Uterus (tissue), 4 donors: ENCODE measurements around the gene POLRMT. TPM values are rescaled to one million over a fixed set of nuclear protein-coding genes. Genes with fewer than 3 reads are reported as not detected.

Experiments used
- DNase-seq, 2 donors: peaks; one replicate each; pipeline ENCODE4 v3.0.0-alpha.2; 2019 to 2020
- H3K27ac ChIP-seq, 2 donors: fragments of 200-600 bp; sonication (generic); 1 replicate in 1 of 2; 2 replicates in 1 of 2; pipeline ENCODE4 v1.5.1; 2016 to 2018
- H3K27me3 ChIP-seq, 2 donors: fragments of 200-600 bp; sonication (generic); one replicate each; pipeline ENCODE4 v1.5.1; 2018 to 2019; ENCODE audit warnings: control low read depth in 1 of 2
- H3K36me3 ChIP-seq, 2 donors: fragments of 200-600 bp; sonication (generic); one replicate each; pipeline ENCODE4 v1.5.1; 2019; ENCODE audit warnings: control low read depth in 1 of 2
- H3K4me1 ChIP-seq, 2 donors: fragments of 200-600 bp; sonication (generic); one replicate each; pipeline ENCODE4 v1.5.1; 2018 to 2019; ENCODE audit warnings: control low read depth in 1 of 2
- H3K4me3 ChIP-seq, 2 donors: fragments of 200-600 bp; sonication (generic); 1 replicate in 1 of 2; 2 replicates in 1 of 2; pipeline ENCODE4 v1.5.1; 2018 to 2019; ENCODE audit warnings: mild to moderate bottlenecking in 1 of 2
- H3K9me3 ChIP-seq, 2 donors: fragments of 200-600 bp; sonication (generic); one replicate each; pipeline ENCODE4 v1.5.1; 2019; ENCODE audit warnings: control low read depth in 1 of 2
- CTCF ChIP-seq, 4 experiments: fragments of 200-600 bp in 2 of 4; fragments of 450-650 bp in 2 of 4; sonication (generic) in 2 of 4; IDR thresholded peaks; one replicate each; pipeline ENCODE4 v1.5.1; 2016 to 2019; ENCODE audit warnings: antibody characterized with exemption in 4 of 4, mild to moderate bottlenecking in 2 of 4, moderate library complexity in 1 of 4
- POLR2A ChIP-seq, 2 donors: fragments of 450-650 bp; IDR thresholded peaks; one replicate each; pipeline ENCODE4 v1.6.1; 2016; ENCODE audit warnings: antibody characterized with exemption in 2 of 2, mild to moderate bottlenecking in 1 of 2, moderate library complexity in 1 of 2
- intact Hi-C: fragments of 100-400 bp; cut with DNase I; formaldehyde crosslinking; loops from one replicate; pipeline ENCODE4 v1.15.1; 2023; ENCODE audit warnings: low total_unique reads
- total RNA-seq, 4 donors: library from RNA; depleted of rRNA in 3 of 4; stranded (reverse); fragments of >200 nt in 3 of 4; gene quantifications; one replicate each; pipeline versions ENCODE4 v1.1.0 to v1.2.4, GENCODE V29; 2014 to 2023
- donor health status: DM: yes; HTN: yes; CAD: no.

The POLRMT gene
- total RNA-seq, 4 donors from 2014 or later = 10.5 to 42.0 (median 24.1) TPM

DNA sequence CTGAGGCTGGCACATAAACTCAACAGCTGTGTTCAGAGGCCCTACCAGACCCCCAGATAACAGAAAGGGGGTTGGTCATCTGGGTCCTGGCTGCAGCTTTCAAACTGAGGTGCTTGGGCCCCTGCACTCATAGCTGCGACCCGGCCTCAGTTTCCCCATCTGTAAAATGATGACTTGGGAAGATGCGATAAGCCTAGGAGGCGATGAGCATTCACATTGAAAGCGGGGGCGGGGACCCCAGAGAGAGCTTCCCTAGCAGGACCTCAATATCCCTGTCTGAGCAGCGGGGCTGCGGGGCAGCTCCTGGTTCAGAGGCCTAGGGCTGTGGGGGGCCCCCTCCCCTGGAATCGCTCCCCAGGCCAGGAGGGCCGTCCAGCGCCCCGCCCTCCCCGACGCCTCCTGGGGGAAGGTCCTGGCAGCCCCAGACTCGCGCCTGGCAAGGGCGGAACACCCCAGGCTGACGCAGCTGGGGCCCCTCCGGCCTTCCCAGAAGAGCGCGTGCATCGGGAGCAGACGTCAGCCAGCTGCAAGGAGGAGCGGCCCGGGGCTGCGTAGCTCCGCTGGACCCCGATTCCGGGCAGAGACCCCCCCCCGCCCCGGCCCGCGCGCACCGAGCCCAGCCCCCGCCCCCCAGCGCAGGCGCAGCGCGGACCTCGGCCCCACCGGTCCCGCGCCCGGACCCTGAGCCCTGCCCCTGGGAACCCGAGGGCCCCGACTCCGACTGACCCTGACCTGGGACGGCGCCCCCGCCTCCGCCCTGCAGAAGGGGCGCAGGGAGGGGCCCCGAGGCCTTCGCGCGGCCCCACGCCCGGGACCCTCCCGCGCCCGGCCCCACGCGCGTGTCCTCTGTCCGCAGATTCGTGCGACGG, 46.3 kb upstream of the POLRMT start:
- Histone ChIP-seq H3K27ac (peak overlapping the region; percentile 90 to 92), H3K4me3 (peak overlapping the region; percentile 30 to 68), H3K27me3 (no peaks in the 10 kb centered on the region), H3K9me3 (no peaks in the 10 kb centered on the region), H3K4me1 (peaks cover 0 to 14% of the 10 kb centered on the region in 2 donors), H3K36me3 (no peaks in the 10 kb centered on the region)
- intact Hi-C loops = no loop called here
- no peak for TF ChIP-seq POLR2A (IDR thresholded peaks at IDR 0.05)
- TF ChIP-seq CTCF (IDR thresholded peaks at IDR 0.05) = no peak
- peak; percentile 55 to 81 for DNase-seq

GRCh38 chr19:678791-679388, 45.6 kb upstream of the POLRMT start:
- H3K9me3 ChIP-seq = no peaks in the 10 kb centered on the region
- H3K4me1 ChIP-seq = peaks cover 0 to 14% of the 10 kb centered on the region in 2 donors
- peak overlapping the region in 1 of 2 donors; percentile 68 for H3K4me3 ChIP-seq
- H3K36me3 ChIP-seq = no peaks in the 10 kb centered on the region
- H3K27me3 ChIP-seq = no peaks in the 10 kb centered on the region
- H3K27ac ChIP-seq = peak overlapping the region; percentile 90 to 92
- peak in 1 of 2 donors; percentile 23 for DNase-seq
- no peak for TF ChIP-seq CTCF (IDR thresholded peaks at IDR 0.05)
- TF ChIP-seq POLR2A (IDR thresholded peaks at IDR 0.05) = no peak
- intact Hi-C loops = no loop called here

- no peak for DNase-seq
- H3K4me1 ChIP-seq = peaks cover 0 to 14% of the 10 kb centered on the region in 2 donors
- TF ChIP-seq POLR2A (IDR thresholded peaks at IDR 0.05) = no peak
- no peak for TF ChIP-seq CTCF (IDR thresholded peaks at IDR 0.05)
- no peaks in the 10 kb centered on the region for H3K9me3 ChIP-seq
- peak overlapping the region; percentile 77 to 90 for H3K27ac ChIP-seq
- H3K36me3 ChIP-seq = no peaks in the 10 kb centered on the region
- no peaks in the 10 kb centered on the region for H3K27me3 ChIP-seq
- H3K4me3 ChIP-seq = peak overlapping the region; percentile 42 to 63
- intact Hi-C loops = no loop called here
These were observed 44.5 kb upstream of the POLRMT start for GRCh38 chr19:677601-678436.

DNA sequence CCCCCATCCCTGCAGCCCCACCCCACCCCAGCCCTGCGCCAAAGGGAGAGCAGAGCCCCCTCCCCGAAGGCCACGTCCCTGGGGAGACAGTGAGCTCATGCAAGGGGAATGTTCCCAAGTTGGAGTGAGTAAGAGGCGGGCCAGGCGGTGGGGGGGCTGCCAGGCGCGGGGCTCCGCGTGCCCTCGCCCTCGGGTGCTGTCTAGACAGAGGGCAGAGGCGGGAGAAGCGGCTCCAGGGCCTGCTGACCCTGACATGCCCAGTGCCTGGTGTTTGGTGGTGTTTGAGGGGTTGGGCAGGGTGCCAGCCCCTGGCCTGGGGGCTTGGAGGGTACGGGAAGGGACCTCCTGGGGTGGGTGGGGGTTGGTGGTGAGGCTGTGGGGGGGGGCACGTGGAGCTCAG, 43.9 kb upstream of the POLRMT start:
- Histone ChIP-seq H3K4me1 (peaks cover 0 to 14% of the 10 kb centered on the region in 2 donors), H3K27ac (peak overlapping the region; percentile 77 to 90), H3K4me3 (peak overlapping the region; percentile 42 to 63), H3K36me3 (no peaks in the 10 kb centered on the region), H3K27me3 (no peaks in the 10 kb centered on the region), H3K9me3 (no peaks in the 10 kb centered on the region)
- intact Hi-C loops = no loop called here
- DNase-seq = peak; percentile 80 to 86
- TF ChIP-seq POLR2A (IDR thresholded peaks at IDR 0.05) = no peak
- TF ChIP-seq CTCF (IDR thresholded peaks at IDR 0.05) = no peak
